ENCODE results near the gene LRRC8E. TPM values are rescaled to one million over a fixed set of nuclear protein-coding genes. Genes with fewer than 3 reads are reported as not detected.
A peak's percentile ranks its signal among the peaks of the same experiment; 100 is the strongest.
"Not testable (repeated sequence)": the region's sequence is repeated elsewhere in the genome, so short reads cannot be mapped to it uniquely, and the experiment has no call there.

Gene LRRC8E
- polyA plus RNA-seq, 1 experiment = 4.1 TPM

- H3K27ac ChIP-seq (ENCODE audit: low read depth, low read length) = no peak overlapping the region
- no peak overlapping the region for H3K4me3 ChIP-seq (ENCODE audit: low read depth, low read length)
- H3K27me3 ChIP-seq (ENCODE audit: control insufficient read depth, insufficient read depth, low read length) = peaks cover 5% of the 10 kb centered on the region
- ChIA-PET CTCF (interaction anchor here (0.6 to 2.4 kb wide), 3 partner anchors 15 to 203 kb away, joined by 3 to 14 read pairs (median 6); partner anchors contain the start of gene TRAPPC5), POLR2A (interaction anchor here (0.7 to 1.0 kb wide), 2 partner anchors 14 to 20 kb away, joined by 3 read pairs; partner anchors contain the start of gene MAP2K7)
- DNase-seq (ENCODE audit: low read depth, low spot score) = no peak
- no peaks in the 10 kb centered on the region; the same call in 1 of the 2 replicates for H3K9me3 ChIP-seq (ENCODE audit: control insufficient read depth, insufficient read depth, low read length)
- TF ChIP-seq, protein P1, sequence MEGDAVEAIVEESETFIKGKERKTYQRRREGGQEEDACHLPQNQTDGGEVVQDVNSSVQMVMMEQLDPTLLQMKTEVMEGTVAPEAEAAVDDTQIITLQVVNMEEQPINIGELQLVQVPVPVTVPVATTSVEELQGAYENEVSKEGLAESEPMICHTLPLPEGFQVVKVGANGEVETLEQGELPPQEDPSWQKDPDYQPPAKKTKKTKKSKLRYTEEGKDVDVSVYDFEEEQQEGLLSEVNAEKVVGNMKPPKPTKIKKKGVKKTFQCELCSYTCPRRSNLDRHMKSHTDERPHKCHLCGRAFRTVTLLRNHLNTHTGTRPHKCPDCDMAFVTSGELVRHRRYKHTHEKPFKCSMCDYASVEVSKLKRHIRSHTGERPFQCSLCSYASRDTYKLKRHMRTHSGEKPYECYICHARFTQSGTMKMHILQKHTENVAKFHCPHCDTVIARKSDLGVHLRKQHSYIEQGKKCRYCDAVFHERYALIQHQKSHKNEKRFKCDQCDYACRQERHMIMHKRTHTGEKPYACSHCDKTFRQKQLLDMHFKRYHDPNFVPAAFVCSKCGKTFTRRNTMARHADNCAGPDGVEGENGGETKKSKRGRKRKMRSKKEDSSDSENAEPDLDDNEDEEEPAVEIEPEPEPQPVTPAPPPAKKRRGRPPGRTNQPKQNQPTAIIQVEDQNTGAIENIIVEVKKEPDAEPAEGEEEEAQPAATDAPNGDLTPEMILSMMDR (IDR thresholded peaks at IDR 0.05; ENCODE audit: low read depth, low read length) = no peak
Measured at GRCh38 chr19:7883796-7884570, 4.3 kb upstream of the LRRC8E start.

DNA sequence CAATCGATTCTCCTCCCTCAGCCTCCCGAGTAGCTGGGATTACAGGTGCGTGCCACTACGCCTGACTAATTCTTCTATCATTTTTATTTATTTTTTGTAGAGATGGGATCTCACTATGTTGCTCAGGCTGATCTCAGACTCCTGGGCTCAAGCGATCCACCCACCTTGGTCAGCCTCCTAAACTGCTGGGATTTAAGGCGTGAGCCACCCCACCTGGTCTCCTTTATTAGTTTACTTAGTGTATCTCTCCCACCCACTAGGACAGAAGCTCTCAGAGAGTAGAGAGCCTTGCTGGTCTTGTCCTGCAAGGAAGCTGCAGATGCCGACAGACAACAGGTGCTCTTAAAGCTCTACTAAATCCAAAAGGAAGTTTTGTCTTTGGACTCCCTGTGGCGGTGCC lies 2.5 kb upstream of the LRRC8E start:
- Histone ChIP-seq H3K9me3 (ENCODE audit: control insufficient read depth, insufficient read depth, low read length) (no peaks in the 10 kb centered on the region; the same call in 1 of the 2 replicates), H3K27ac (ENCODE audit: low read depth, low read length) (no peak overlapping the region), H3K27me3 (ENCODE audit: control insufficient read depth, insufficient read depth, low read length) (peaks cover 5% of the 10 kb centered on the region), H3K4me3 (ENCODE audit: low read depth, low read length) (no peak overlapping the region)
- POLR2A ChIA-PET = no interaction called here
- CTCF ChIA-PET = interaction anchor here (1.2 to 1.5 kb wide), 2 partner anchors 17 to 33 kb away, joined by 3 to 7 read pairs; no protein-coding TSS in a partner anchor
- DNase-seq (ENCODE audit: low read depth, low spot score) = no peak
- TF ChIP-seq, protein P1 (IDR thresholded peaks at IDR 0.05; ENCODE audit: low read depth, low read length) = no peak

- ChIA-PET CTCF (interaction anchor here (0.7 to 2.3 kb wide), 2 partner anchors 19 to 28 kb away, joined by 3 to 12 read pairs; no protein-coding TSS in a partner anchor), POLR2A (interaction anchor here (0.5 to 1.2 kb wide), 4 partner anchors 13 to 32 kb away, joined by 3 to 8 read pairs (median 4); partner anchors contain the start of gene SNAPC2)
- no peak for DNase-seq (ENCODE audit: low read depth, low spot score)
- no peak overlapping the region for H3K4me3 ChIP-seq (ENCODE audit: low read depth, low read length)
- no peak overlapping the region for H3K27ac ChIP-seq (ENCODE audit: low read depth, low read length)
- TF ChIP-seq, protein P1 (IDR thresholded peaks at IDR 0.05; ENCODE audit: low read depth, low read length) = no peak
- peaks cover 2% of the 10 kb centered on the region for H3K27me3 ChIP-seq (ENCODE audit: control insufficient read depth, insufficient read depth, low read length)
- H3K9me3 ChIP-seq (ENCODE audit: control insufficient read depth, insufficient read depth, low read length) = no peaks in the 10 kb centered on the region; the same call in 1 of the 2 replicates
Measured at GRCh38 chr19:7887408-7888144, 734 bp upstream of the LRRC8E start.

DNA sequence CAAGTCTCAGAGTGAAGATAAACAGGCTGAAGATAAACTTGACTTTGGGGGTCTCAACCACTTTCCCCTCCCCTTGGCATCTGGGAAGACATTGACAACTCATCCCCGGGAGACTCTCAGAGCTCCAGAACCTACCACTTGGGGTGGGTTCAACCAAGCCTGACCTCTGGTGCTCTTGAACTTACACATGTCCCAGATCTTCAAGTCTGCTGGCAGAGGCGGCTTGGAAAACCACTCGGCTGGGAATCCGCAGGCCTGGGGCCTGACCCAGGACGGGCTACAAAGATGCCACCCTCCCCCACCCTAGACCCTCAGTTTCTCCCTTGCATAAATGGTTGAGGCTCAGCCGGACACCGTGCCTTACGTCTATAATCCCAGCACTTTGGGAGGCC lies 512 bp downstream of the LRRC8E start:
- POLR2A ChIA-PET = interaction anchor here (0.6 to 1.2 kb wide), 4 partner anchors 9 to 31 kb away, joined by 3 to 4 read pairs (median 4); partner anchors contain the start of genes MAP2K7 and SNAPC2
- Histone ChIP-seq H3K27me3 (ENCODE audit: control insufficient read depth, insufficient read depth, low read length) (peaks cover 2% of the 10 kb centered on the region), H3K27ac (ENCODE audit: low read depth, low read length) (no peak overlapping the region), H3K4me3 (ENCODE audit: low read depth, low read length) (peak overlapping the region; percentile 71), H3K9me3 (ENCODE audit: control insufficient read depth, insufficient read depth, low read length) (no peaks in the 10 kb centered on the region; the same call in 1 of the 2 replicates)
- TF ChIP-seq, protein P1 (IDR thresholded peaks at IDR 0.05; ENCODE audit: low read depth, low read length) = no peak
- CTCF ChIA-PET = interaction anchor here (0.5 to 2.3 kb wide), 4 partner anchors 15 to 692 kb away, joined by 3 to 12 read pairs (median 4); partner anchors contain the start of genes MAP2K7 and TIMM44
- DNase-seq (ENCODE audit: low read depth, low spot score) = no peak

DNA sequence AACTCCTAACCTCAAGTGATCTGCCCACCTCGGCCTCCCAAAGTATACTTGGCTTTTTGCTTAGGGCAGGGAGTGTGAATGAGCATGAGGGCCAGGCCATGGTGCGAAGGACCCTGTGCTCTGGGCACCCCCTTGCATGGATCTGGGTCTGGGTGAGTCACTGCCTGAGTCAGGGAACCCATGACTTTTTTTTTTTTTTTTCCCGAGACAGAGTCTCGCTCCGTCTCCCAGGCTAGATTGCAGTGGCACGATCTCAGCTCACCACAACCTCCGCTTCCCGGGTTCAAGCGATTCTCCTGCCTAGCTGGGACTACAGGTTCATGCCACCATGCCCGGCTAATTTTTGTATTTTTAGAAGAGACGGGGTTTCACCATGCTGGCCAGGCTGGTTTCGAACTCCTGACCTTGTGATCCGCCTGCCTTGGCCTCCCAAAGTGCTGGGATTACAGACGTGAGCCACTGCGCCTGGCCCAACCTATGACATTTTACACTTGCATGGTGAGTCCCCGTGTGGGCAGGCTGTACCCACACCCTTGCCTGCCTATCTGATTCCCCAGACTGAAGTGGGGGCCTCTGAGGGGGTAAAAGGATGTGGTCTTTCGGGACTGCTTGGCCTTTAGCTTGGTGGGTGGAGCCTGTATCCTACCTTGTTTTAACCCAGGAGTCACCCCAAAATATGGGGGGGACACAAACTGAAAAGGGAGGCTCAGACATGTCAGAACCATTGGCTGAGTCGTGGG lies 5.2 kb downstream of the LRRC8E start:
- not testable (repeated sequence) for DNase-seq (ENCODE audit: low read depth, low spot score); H3K27ac ChIP-seq (ENCODE audit: low read depth, low read length); H3K9me3 ChIP-seq (ENCODE audit: control insufficient read depth, insufficient read depth, low read length); H3K4me3 ChIP-seq (ENCODE audit: low read depth, low read length); H3K27me3 ChIP-seq (ENCODE audit: control insufficient read depth, insufficient read depth, low read length)
- POLR2A ChIA-PET = interaction anchor here (0.6 to 0.7 kb wide), 3 partner anchors 8 to 205 kb away, joined by 5 to 8 read pairs (median 5); no protein-coding TSS in a partner anchor
- CTCF ChIA-PET = interaction anchor here (0.6 to 1.3 kb wide), 3 partner anchors 10 to 1442 kb away, joined by 3 to 5 read pairs (median 4); partner anchors contain the start of gene MAP2K7
